ENCODE results near the gene CLN6.

DNA sequence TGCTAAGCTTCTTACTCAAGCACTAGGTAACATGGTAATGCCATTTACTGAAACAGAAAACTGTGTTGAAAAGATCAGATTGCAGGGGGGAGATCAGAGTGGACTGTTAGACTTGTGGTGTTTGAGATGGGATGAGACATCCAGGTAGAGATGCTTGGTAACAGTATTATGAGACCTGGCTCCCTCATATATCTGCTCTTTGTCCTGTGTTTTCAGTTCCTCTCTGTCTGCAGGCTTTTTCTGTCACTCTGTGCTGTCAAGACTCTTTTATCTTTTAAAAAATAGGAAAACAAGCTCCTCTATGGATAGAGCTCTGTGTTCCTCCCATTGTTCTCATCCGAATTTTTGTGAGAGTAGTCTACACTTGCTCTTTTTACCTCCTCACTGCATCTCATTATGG, 72.5 kb downstream of the CLN6 start:
- TF ChIP-seq, protein P1, sequence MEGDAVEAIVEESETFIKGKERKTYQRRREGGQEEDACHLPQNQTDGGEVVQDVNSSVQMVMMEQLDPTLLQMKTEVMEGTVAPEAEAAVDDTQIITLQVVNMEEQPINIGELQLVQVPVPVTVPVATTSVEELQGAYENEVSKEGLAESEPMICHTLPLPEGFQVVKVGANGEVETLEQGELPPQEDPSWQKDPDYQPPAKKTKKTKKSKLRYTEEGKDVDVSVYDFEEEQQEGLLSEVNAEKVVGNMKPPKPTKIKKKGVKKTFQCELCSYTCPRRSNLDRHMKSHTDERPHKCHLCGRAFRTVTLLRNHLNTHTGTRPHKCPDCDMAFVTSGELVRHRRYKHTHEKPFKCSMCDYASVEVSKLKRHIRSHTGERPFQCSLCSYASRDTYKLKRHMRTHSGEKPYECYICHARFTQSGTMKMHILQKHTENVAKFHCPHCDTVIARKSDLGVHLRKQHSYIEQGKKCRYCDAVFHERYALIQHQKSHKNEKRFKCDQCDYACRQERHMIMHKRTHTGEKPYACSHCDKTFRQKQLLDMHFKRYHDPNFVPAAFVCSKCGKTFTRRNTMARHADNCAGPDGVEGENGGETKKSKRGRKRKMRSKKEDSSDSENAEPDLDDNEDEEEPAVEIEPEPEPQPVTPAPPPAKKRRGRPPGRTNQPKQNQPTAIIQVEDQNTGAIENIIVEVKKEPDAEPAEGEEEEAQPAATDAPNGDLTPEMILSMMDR (IDR thresholded peaks at IDR 0.05 in 2 of 3, conservative IDR thresholded peaks at IDR 0.05 in 1 of 3; ENCODE audit: insufficient read depth in 2 of 3, low read depth in 1 of 3, low read length in 3 of 3): no peak
- TF ChIP-seq KLF16 (IDR thresholded peaks at IDR 0.05) (no peak), YY1 (IDR thresholded peaks at IDR 0.05; ENCODE audit: borderline replicate concordance in 1 of 3, control insufficient read depth in 1 of 3, extremely low read depth in 1 of 3, insufficient read depth in 3 of 3, insufficient read length in 1 of 3, insufficient replicate concordance in 2 of 3, low read depth in 1 of 3, low read length in 2 of 3) (no peak), XRCC4 (IDR thresholded peaks at IDR 0.05; ENCODE audit: extremely low read depth, insufficient read depth, insufficient read length) (no peak), RAD21 (CRISPR knock-in tag; conservative IDR thresholded peaks at IDR 0.05 in 1 of 2, IDR thresholded peaks at IDR 0.05 in 1 of 2) (no peak)
- TF ChIP-seq, protein P2, sequence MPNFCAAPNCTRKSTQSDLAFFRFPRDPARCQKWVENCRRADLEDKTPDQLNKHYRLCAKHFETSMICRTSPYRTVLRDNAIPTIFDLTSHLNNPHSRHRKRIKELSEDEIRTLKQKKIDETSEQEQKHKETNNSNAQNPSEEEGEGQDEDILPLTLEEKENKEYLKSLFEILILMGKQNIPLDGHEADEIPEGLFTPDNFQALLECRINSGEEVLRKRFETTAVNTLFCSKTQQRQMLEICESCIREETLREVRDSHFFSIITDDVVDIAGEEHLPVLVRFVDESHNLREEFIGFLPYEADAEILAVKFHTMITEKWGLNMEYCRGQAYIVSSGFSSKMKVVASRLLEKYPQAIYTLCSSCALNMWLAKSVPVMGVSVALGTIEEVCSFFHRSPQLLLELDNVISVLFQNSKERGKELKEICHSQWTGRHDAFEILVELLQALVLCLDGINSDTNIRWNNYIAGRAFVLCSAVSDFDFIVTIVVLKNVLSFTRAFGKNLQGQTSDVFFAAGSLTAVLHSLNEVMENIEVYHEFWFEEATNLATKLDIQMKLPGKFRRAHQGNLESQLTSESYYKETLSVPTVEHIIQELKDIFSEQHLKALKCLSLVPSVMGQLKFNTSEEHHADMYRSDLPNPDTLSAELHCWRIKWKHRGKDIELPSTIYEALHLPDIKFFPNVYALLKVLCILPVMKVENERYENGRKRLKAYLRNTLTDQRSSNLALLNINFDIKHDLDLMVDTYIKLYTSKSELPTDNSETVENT (CRISPR knock-in tag; IDR thresholded peaks at IDR 0.05): no peak
